ENCODE measurements around the gene ZNRF1. TPM values are rescaled to one million over a fixed set of nuclear protein-coding genes. Genes with fewer than 3 reads are reported as not detected.
A peak's percentile ranks its signal among the peaks of the same experiment; 100 is the strongest.

Gene ZNRF1
- total RNA-seq, 1 donor from 2014 or later: 10.8 TPM

DNA sequence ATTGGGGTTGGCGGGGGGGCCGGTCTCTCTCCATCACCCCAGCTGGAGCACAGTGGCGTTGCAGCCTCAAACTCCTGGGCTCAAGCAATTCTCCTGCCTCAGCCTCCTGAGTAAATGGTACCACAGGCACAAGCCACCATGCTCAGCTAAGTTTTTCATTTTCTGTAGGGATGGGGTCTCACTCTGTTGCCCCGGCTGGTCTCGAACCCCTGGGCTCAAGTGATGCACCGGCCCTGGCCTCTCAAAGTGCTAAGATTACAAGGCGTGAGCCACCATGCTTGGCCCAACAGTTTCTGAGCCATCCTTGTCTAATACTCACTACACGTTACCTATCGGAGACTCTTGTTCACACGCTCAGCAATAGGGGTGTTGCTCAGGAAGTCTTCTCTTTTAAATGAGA, 25.5 kb upstream of the ZNRF1 start:
- no peak for FAIRE-seq
- no peak overlapping the region for H3K4me3 ChIP-seq (ENCODE audit: low read depth, low read length)
- no peaks in the 10 kb centered on the region for H3K27me3 ChIP-seq (ENCODE audit: control insufficient read depth, insufficient read depth, low read length)
- DNase-seq (ENCODE audit: low read depth): no peak
- TF ChIP-seq, protein P1, sequence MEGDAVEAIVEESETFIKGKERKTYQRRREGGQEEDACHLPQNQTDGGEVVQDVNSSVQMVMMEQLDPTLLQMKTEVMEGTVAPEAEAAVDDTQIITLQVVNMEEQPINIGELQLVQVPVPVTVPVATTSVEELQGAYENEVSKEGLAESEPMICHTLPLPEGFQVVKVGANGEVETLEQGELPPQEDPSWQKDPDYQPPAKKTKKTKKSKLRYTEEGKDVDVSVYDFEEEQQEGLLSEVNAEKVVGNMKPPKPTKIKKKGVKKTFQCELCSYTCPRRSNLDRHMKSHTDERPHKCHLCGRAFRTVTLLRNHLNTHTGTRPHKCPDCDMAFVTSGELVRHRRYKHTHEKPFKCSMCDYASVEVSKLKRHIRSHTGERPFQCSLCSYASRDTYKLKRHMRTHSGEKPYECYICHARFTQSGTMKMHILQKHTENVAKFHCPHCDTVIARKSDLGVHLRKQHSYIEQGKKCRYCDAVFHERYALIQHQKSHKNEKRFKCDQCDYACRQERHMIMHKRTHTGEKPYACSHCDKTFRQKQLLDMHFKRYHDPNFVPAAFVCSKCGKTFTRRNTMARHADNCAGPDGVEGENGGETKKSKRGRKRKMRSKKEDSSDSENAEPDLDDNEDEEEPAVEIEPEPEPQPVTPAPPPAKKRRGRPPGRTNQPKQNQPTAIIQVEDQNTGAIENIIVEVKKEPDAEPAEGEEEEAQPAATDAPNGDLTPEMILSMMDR (IDR thresholded peaks at IDR 0.05; ENCODE audit: insufficient read depth, low read length, severe bottlenecking): no peak
- peaks cover 2% of the 10 kb centered on the region for H3K36me3 ChIP-seq (ENCODE audit: control insufficient read depth, insufficient read depth, low read length)

DNA sequence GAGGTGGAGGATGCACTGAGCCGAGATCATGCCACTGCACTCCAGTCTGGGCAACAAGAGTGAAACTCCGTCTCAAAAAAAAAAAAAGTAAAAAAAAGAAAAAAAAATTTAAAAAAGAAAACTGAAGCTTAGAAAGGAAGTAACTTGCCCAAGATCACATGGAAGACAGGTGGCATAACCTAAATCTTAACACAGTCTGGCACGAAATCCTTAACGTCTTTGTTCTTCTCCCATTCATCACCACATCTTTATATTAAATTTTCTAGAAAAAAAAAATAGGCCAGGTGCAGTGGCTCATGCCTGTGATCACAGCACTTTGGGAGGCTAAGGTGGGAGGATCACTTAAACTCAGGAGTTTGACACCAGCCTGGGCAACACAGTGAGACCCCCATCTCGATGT, 23.2 kb upstream of the ZNRF1 start:
- no peak for FAIRE-seq
- no peaks in the 10 kb centered on the region for H3K27me3 ChIP-seq (ENCODE audit: control insufficient read depth, insufficient read depth, low read length)
- TF ChIP-seq, protein P1 (IDR thresholded peaks at IDR 0.05; ENCODE audit: insufficient read depth, low read length, severe bottlenecking): no peak

DNA sequence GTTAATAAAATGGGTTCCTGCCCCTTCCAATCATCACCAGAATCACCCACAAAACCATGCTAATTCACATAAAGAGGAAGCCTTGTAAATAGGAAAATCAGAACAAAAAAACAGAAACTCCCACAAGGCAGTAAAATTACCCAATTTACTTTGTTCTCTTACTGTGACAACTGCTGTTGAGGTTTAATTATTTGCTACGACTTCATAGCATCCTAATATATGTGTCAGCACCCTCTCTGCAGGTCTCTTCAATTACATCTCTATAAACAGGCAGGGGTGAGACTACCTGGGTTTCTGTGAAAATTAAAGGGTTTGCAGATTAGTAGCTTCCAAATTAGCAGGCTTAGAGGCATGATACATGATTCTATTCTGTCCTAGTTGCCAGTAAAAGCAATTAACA, 16.6 kb upstream of the ZNRF1 start:
- H3K27me3 ChIP-seq (ENCODE audit: control insufficient read depth, insufficient read depth, low read length): no peaks in the 10 kb centered on the region
- DNase-seq (ENCODE audit: low read depth) (no peak), FAIRE-seq (no peak)
- no peak overlapping the region for H3K4me3 ChIP-seq (ENCODE audit: low read depth, low read length)
- H3K36me3 ChIP-seq (ENCODE audit: control insufficient read depth, insufficient read depth, low read length): no peaks in the 10 kb centered on the region
- TF ChIP-seq, protein P1 (IDR thresholded peaks at IDR 0.05; ENCODE audit: insufficient read depth, low read length, severe bottlenecking): no peak

More for the DNA sequence above, 23.2 kb upstream of the ZNRF1 start:
- Histone ChIP-seq H3K36me3 (ENCODE audit: control insufficient read depth, insufficient read depth, low read length) (peaks cover 2% of the 10 kb centered on the region), H3K4me3 (ENCODE audit: low read depth, low read length) (no peak overlapping the region)
- DNase-seq (ENCODE audit: low read depth): no peak

DNA sequence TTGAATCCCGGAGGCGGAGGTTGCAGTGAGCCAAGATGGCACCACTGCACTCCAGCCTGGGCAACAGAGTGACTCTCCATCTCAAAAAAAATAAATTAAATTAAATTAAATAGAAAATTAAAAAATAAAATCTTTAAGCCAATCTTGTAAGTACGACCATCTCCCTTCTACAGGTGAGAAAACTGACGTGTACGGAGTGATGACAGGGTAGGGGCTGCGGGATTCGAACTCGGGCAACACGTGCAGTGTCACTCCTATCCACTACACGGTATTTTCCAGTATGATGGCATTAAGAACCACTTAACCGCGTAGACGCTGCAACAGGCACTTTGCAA, 14.7 kb upstream of the ZNRF1 start:
- TF ChIP-seq, protein P1 (IDR thresholded peaks at IDR 0.05; ENCODE audit: insufficient read depth, low read length, severe bottlenecking): no peak
- DNase-seq (ENCODE audit: low read depth) (no peak), FAIRE-seq (no peak)
- Histone ChIP-seq H3K27me3 (ENCODE audit: control insufficient read depth, insufficient read depth, low read length) (no peaks in the 10 kb centered on the region), H3K4me3 (ENCODE audit: low read depth, low read length) (peak overlapping the region; percentile 90), H3K36me3 (ENCODE audit: control insufficient read depth, insufficient read depth, low read length) (no peaks in the 10 kb centered on the region)

DNA sequence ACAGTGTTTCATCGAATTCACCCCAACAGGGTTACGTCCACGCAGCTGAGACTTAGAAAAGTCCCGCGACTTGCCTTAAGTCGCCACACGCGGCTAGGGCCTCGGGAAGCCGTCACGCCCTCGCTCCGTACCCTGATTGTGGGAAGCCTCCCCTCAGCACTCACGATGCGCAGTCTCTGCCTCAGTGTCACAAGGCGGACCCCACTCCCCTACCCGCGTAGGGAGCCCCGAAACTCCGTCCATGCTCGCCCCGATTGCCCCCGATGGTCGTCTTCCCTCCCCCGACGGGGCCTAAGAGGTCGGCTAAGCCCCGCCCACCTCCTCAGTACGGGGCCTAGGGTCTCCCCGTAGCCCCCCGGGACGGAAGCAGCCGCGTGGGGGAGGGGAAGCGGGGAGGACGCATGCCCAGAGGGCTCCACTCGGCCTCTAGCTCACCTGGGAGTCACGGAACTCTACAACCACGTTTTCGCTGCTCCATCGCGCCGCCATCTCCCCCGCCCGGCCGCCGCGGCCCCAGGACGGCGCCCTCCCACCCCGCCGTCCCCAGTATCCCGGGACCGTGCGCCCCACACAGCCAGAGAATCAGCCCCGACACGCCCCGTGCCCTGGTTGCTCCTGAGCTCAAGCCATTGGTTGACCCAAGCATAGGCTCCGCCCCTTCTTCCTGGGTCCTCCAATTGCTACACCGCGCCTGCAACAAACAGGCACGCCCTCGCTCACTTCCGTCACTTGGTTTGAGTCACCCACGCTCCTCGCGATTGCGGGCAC, 14.1 kb upstream of the ZNRF1 start, which contains the start of gene WDR59:
Gene WDR59, minus strand, starts transcription at position 595 of the 768 bp plus-strand sequence. Its CDS starts 106 bp downstream, at position 489.
- peak; percentile 99 for DNase-seq (ENCODE audit: low read depth)
- Histone ChIP-seq H3K27me3 (ENCODE audit: control insufficient read depth, insufficient read depth, low read length) (no peaks in the 10 kb centered on the region), H3K36me3 (ENCODE audit: control insufficient read depth, insufficient read depth, low read length) (no peaks in the 10 kb centered on the region), H3K4me3 (ENCODE audit: low read depth, low read length) (peak within 1 kb of the TSS; percentile 90)
- FAIRE-seq: no peak
- TF ChIP-seq, protein P1 (IDR thresholded peaks at IDR 0.05; ENCODE audit: insufficient read depth, low read length, severe bottlenecking): no peak

Measured in bronchial epithelial cell (primary cell).